Osteocyte (in vitro differentiated cells): ENCODE data around the gene TCERG1L. TPM values are rescaled to one million over a fixed set of nuclear protein-coding genes. Genes with fewer than 3 reads are reported as not detected.

Experiments
- DNase-seq: peaks from one replicate; pipeline ENCODE4 v3.0.0; 2021; ENCODE audit warnings: mixed read lengths; ENCODE audit not compliant: unreplicated experiment; ENCODE audit errors: extremely low spot score
- H3K27ac Mint-ChIP-seq: one replicate; pipeline ENCODE4 v1.8.0; 2021; ENCODE audit warnings: mild to moderate bottlenecking, mixed read lengths; ENCODE audit not compliant: unreplicated experiment
- H3K27me3 Mint-ChIP-seq: one replicate; pipeline ENCODE4 v1.8.0; 2021; ENCODE audit warnings: mixed read lengths; ENCODE audit not compliant: unreplicated experiment
- H3K36me3 Mint-ChIP-seq: one replicate; pipeline ENCODE4 v1.8.0; 2021; ENCODE audit warnings: mixed read lengths; ENCODE audit not compliant: unreplicated experiment
- H3K4me1 Mint-ChIP-seq: one replicate; pipeline ENCODE4 v1.8.0; 2021; ENCODE audit warnings: mixed read lengths; ENCODE audit not compliant: unreplicated experiment
- H3K4me3 Mint-ChIP-seq: one replicate; pipeline ENCODE4 v1.8.0; 2021; ENCODE audit warnings: mild to moderate bottlenecking, moderate library complexity, mixed read lengths; ENCODE audit not compliant: unreplicated experiment
- H3K9me3 Mint-ChIP-seq: one replicate; pipeline ENCODE4 v1.8.0; 2021; ENCODE audit warnings: mixed read lengths; ENCODE audit not compliant: unreplicated experiment
- CTCF ChIP-seq: fragments of 200-600 bp; sonication (generic); IDR thresholded peaks from 2 replicates; pipeline ENCODE4 v1.5.0; 2021; ENCODE audit warnings: antibody characterized with exemption, mild to moderate bottlenecking, moderate library complexity
- total RNA-seq: library from RNA; stranded (reverse); gene quantifications from 2 replicates; pipeline ENCODE4 v1.2.1, GENCODE V29; 2021

Gene TCERG1L
- total RNA-seq, 1 donor from 2014 or later: not detected

GRCh38 chr10:131257027-131257426, 54.5 kb downstream of the TCERG1L start:
- no peak for DNase-seq
- H3K36me3 Mint-ChIP-seq: no peaks in the 10 kb centered on the region
- no peaks in the 10 kb centered on the region for H3K4me1 Mint-ChIP-seq
- H3K9me3 Mint-ChIP-seq: peaks cover 45% of the 10 kb centered on the region
- H3K27me3 Mint-ChIP-seq: no peaks in the 10 kb centered on the region
- no peak overlapping the region for H3K4me3 Mint-ChIP-seq
- TF ChIP-seq CTCF: no peak
- no peak overlapping the region for H3K27ac Mint-ChIP-seq

DNA sequence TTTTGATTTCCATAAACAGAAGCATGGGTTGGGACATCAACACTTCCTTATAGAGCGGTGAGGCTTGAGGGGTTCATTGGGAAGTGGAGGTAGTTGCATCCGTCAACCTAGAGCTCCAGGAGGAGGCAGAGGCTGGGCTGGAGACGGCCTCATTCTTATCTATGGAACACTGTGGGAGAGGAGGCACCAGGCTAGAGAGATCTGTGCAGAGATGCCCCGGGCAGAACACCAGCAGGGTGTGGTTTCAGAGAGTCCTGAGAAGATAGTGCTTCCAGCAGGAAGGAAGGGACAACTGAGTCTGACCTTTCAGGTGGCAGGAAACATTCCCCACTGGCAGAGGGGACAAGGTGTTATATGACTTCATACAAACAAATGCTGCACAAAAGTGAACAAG, 56.7 kb downstream of the TCERG1L start:
- H3K4me3 Mint-ChIP-seq: no peak overlapping the region
- H3K27me3 Mint-ChIP-seq: no peaks in the 10 kb centered on the region
- DNase-seq: no peak
- no peaks in the 10 kb centered on the region for H3K4me1 Mint-ChIP-seq
- no peak overlapping the region for H3K27ac Mint-ChIP-seq
- H3K9me3 Mint-ChIP-seq: peaks cover 52% of the 10 kb centered on the region
- TF ChIP-seq CTCF: no peak
- no peaks in the 10 kb centered on the region for H3K36me3 Mint-ChIP-seq

- H3K4me3 Mint-ChIP-seq: no peak overlapping the region
- H3K9me3 Mint-ChIP-seq: peaks cover 54% of the 10 kb centered on the region
- H3K27ac Mint-ChIP-seq: no peak overlapping the region
- H3K36me3 Mint-ChIP-seq: no peaks in the 10 kb centered on the region
- no peaks in the 10 kb centered on the region for H3K4me1 Mint-ChIP-seq
- H3K27me3 Mint-ChIP-seq: no peaks in the 10 kb centered on the region
- DNase-seq: no peak
- no peak for TF ChIP-seq CTCF
These were observed 57.3 kb downstream of the TCERG1L start for GRCh38 chr10:131253931-131254858.

DNA sequence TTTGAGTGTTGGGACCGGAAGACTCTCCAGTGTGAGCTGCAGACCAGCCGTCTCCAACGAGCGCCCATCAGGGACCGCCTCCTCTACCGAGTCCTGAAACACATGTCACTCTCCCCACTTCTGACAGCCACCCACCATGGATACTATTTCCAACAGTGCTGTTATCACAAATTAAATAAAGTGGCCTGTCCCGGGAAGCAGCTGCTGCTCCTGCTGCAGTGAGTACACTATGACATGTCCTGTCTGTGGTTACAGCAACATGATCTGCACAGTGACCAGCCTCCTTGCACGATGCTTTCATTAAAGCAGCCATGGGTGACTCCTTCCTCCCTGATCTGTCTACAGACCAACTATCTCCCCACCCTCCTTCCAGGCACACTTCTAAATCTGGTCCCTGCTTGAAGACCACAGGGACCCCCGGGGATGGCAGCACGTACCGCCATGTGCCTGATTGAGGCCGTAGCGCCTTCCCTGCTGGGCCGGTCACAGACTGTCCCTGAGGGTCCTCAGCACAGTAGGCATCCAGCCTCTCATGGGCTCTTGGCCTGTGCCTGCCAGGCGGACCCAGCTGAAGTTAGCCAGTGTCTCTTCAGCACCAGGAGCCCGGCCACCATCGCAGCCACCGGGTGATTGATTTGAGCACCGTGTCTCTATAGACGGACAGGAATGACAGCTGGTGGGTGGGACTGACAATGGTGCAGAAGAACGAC, 58.8 kb downstream of the TCERG1L start:
- Mint-ChIP-seq H3K36me3 (no peaks in the 10 kb centered on the region), H3K9me3 (peaks cover 48% of the 10 kb centered on the region), H3K4me1 (no peaks in the 10 kb centered on the region), H3K4me3 (no peak overlapping the region), H3K27ac (no peak overlapping the region), H3K27me3 (no peaks in the 10 kb centered on the region)
- no peak for TF ChIP-seq CTCF
- no peak for DNase-seq

- Mint-ChIP-seq H3K27ac (no peak overlapping the region), H3K9me3 (peaks cover 43% of the 10 kb centered on the region), H3K36me3 (no peaks in the 10 kb centered on the region), H3K27me3 (no peaks in the 10 kb centered on the region), H3K4me1 (no peaks in the 10 kb centered on the region), H3K4me3 (no peak overlapping the region)
- no peak for TF ChIP-seq CTCF
- no peak for DNase-seq
These were observed 60.4 kb downstream of the TCERG1L start for GRCh38 chr10:131251146-131251541.
